Measurements from ENCODE around the gene AEBP1.

The AEBP1 gene

DNA sequence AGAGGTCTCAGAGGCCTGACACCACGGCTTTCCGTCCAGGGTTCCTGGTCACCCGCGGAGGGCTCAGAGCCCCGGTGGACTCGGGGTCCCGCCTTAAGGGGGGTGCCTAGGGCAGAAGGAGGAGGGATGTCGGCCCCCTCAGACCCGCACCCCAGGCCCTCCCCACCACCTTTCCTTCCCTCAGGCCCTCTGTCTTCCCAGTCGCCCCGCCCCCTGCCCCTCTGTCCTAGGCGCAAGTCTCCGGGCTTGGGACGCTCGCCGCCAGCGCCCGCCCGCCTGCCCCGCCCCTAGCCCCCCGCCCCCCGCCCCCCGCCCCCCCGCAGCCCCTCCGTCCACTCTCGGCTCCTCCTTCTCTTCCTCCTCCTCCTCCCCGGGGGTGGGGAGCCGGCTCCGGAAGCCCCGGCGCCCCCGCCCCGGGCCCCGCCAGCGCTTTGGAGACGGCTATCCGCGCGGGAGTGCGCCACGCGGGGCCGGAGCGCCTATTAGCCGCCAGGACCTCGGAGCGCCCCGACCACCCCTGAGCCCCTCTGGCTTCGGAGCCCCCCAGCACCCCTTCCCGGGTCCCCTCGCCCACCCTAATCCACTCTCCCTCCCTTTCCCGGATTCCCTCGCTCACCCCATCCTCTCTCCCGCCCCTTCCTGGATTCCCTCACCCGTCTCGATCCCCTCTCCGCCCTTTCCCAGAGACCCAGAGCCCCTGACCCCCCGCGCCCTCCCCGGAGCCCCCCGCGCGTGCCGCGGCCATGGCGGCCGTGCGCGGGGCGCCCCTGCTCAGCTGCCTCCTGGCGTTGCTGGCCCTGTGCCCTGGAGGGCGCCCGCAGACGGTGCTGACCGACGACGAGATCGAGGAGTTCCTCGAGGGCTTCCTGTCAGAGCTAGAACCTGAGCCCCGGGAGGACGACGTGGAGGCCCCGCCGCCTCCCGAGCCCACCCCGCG, at the start of gene AEBP1:
AEBP1 (plus strand) TSS at position 423 of the 937 bp plus-strand sequence; CDS start at position 744, 321 bp downstream.
- DNase-seq: no peak

DNA sequence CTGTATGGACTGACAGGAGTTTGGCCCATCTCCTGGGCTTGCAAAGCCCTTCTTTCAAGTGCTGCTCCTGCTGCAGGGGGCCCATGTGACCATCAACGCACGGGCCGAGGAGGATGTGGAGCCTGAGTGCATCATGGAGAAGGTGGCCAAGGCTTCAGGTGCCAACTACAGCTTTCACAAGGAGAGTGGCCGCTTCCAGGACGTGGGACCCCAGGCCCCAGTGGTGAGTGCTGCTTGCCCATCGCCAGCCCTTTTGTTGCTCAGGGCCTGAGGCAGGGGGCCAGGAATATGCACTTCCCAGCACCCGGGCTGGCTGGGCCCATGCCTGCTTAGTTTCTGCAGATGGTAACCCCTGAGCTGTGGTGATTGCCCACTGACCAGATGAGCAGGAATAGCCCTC, 47.5 kb upstream of the AEBP1 start:
- DNase-seq: no peak

DNA sequence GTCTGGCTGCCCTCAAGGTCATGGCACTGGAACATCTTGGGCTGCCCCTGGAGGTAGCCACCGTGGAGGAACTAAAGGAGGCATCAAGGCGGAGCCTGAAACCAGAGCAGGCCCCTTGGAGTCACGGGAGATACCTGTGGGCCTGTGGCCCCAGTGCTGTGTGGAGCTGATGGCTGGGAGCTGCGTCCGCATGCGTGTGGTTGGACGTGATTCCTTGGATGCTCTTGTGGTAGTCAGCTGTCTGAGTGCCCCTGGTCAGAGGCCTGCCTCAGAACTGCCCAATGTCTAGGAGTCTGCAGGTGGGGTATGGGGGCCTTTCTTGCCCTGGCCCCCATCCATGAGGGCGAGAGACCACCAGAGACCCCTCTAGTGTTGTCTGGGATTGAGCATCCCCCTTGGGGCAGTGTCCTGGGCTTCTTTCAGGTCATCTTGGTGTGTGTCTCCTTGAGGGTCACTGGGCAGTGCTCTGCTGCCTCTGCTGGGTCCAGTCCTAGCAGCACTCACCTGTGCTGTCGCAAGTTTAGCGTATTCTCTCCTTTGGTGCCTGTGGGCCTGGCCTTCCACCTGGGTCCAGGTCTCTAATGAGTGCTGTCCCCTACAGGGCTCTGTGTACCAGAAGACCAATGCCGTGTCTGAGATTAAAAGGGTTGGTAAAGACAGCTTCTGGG, 46.8 kb upstream of the AEBP1 start:
- DNase-seq: no peak

DNA sequence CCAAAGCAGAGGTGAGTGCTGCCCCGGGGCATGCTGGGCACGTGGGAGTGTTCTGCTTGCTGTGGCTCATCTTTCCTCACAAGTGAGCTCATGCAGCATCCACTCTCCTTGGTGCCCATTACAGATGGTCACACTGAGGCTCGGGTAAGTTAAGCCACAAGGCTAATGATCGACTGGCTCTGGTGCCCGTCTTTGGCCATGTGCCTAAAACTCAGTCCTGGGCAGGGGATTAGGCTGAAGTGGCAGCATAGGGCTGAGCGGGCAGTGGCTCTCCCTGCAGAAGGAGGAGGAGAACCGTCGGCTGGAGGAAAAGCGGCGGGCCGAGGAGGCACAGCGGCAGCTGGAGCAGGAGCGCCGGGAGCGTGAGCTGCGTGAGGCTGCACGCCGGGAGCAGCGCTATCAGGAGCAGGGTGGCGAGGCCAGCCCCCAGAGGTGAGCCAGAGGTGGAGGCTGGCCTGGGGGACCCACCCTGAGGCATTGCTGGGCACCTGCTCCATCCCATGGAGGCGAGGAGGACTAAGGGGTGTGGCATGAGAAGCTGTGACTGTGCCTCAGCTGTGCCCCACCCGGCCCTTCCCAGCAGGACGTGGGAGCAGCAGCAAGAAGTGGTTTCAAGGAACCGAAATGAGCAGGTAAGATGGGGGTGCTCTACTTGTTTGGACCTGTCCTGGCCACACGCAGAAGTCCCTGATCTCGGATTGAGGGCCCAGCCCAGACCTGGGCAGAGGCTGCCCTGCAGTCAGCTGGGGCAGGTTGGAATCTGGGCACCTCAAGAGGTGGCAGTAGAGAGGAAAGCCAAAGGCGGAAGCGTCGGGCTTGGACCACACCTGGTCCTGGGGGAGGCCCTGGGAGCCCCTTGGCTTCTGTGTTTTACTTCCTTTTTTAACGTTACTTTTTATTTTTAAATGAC, 46.0 kb upstream of the AEBP1 start:
- no peak for DNase-seq

DNA sequence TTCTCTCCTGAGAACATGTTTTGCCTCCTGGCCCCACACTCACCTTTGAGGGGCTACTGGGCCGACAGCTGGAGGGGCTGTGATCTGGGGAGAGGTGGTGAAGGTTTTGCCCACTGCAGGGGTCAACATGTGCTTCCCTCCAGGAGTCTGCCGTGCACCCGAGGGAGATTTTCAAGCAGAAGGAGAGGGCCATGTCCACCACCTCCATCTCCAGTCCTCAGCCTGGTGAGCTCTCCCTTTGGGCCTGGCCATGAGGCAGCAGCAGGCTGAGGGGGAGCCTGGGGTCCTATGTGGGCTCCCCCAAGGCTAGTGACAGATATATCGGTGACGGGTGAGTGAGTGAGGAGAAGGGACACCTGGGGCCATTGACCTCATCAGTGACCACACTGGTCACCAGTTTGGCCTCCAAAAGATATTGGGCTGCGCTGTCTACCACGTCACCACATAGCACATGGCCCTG, 45.4 kb upstream of the AEBP1 start:
- DNase-seq: no peak

DNA sequence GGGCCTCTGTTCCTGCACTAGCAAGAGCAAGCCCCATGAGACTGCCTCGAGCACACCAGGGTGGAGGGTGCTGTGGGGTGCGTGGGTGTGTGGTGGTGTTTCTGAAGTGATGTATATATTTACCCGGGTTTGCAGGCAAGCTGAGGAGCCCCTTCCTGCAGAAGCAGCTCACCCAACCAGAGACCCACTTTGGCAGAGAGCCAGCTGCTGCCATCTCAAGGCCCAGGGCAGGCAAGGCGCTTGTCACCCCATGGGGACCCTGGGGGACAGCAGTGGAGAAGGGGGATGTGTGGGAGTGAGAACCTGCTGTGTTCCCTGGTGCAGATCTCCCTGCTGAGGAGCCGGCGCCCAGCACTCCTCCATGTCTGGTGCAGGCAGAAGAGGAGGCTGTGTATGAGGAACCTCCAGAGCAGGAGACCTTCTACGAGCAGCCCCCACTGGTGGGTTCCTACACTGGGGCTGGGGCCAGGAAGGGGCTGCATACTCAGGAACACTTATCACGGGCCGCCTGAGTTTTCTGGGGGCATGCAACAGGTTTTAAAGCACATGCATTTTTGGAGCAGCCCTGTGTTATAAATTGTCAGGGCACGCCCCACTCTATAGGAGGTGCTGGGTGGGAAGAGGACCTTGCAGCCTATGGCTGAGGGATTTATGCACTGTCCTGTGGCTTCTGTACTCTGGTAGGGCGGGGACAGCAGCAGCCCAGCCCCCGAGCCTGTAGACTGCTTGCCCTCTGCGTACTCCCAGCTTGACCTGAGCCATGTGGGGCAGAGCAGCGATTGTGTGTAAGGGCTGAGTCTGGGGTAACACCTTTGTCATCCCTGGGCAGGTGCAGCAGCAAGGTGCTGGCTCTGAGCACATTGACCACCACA, 44.7 kb upstream of the AEBP1 start:
- DNase-seq: no peak

DNA sequence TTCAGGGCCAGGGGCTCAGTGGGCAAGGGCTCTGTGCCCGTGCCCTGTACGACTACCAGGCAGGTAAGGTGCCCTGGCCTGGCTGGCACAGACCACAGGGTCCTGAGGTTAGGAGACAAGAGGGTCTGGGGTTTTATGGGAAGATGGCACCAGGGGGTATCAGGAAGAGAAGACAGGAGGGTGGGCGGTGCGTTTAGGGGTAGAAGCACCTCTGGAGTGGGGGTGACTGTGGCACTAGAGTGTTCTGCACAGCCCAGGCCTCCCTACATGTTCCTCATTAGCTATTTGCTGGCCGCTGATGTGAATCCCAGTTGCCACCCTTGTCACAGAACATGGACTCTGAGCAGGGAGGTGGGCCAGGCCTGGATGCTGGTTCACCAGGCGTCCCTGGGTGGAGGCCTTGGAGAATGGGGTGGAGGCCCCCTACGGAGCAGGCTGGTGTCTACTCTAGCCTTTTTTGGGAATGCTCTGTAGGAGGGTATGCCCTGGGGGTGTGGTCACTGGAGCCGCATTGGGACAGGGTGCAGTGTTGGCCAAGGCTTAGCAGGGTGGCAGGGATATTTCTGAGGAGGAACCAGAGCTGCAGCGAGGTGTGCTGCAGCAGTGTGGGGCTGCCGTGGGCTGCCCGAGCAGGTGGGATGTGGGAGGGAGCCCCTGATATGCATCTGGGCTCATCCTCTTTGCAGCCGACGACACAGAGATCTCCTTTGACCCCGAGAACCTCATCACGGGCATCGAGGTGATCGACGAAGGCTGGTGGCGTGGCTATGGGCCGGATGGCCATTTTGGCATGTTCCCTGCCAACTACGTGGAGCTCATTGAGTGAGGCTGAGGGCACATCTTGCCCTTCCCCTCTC, 43.8 kb upstream of the AEBP1 start:
- DNase-seq: no peak

DNA sequence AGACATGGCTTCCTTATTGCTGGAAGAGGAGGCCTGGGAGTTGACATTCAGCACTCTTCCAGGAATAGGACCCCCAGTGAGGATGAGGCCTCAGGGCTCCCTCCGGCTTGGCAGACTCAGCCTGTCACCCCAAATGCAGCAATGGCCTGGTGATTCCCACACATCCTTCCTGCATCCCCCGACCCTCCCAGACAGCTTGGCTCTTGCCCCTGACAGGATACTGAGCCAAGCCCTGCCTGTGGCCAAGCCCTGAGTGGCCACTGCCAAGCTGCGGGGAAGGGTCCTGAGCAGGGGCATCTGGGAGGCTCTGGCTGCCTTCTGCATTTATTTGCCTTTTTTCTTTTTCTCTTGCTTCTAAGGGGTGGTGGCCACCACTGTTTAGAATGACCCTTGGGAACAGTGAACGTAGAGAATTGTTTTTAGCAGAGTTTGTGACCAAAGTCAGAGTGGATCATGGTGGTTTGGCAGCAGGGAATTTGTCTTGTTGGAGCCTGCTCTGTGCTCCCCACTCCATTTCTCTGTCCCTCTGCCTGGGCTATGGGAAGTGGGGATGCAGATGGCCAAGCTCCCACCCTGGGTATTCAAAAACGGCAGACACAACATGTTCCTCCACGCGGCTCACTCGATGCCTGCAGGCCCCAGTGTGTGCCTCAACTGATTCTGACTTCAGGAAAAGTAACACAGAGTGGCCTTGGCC, 43.0 kb upstream of the AEBP1 start:
- no peak for DNase-seq

DNA sequence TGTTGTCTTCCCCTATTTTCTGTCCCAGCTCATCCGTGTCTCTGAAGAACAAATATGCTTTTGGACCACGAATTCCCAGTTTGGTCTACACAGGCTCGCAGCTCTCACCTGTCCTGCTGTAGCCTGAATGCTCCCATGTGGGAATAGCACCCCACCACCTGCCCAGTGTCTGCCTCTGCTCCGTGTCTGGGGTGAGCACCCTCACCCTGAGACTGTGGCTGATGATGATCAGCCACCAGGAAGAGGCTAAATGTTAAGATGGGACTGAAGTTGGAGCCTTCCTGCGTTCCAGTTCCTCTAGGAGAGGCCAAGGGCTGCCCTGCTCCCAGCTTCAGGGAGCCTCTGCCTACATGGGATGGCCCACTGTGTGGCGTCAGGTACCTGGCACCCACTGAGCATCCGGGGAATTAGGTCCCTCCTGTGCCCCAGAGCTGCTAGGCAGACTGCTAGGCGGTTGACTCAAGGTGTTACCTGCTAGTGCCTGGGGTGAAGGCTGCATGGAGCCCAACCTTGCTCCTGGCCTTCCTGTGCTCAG, 42.4 kb upstream of the AEBP1 start:
- DNase-seq: no peak

DNA sequence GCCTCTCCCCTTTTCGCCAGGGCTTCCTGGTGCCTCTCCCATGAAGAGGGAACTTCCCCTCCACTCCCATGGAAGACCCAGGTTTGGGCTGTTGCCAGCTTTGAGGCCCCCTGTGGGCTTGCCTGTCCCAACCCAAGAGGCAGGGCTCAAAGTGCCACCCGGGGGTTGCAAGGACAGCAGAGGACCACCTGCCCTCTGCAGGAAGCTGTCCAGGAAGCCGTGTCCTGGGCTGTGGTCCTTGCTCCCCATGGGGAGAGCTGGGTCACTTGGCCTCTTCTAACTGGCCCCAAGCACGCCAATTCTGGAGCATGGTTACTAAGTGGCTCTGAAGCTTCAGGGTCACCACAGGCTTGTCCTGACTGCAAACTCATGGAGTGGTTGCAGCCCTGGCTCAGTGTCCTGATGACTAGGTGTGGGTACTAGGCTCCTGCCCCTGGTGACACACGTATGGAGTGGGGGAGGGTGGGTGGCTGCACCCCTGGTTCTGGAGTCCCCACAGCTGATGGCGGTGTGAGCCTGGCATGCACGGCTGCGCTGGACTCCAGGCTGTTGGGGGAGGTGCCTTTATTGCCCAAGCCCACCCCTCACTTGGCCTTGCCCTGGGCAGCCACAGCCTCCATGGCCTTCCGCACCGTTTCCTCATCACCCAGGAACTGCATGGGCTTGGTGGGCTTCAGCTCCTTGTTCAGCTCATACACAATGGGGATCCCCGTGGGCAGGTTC, 41.8 kb upstream of the AEBP1 start:
- DNase-seq: no peak

DNA sequence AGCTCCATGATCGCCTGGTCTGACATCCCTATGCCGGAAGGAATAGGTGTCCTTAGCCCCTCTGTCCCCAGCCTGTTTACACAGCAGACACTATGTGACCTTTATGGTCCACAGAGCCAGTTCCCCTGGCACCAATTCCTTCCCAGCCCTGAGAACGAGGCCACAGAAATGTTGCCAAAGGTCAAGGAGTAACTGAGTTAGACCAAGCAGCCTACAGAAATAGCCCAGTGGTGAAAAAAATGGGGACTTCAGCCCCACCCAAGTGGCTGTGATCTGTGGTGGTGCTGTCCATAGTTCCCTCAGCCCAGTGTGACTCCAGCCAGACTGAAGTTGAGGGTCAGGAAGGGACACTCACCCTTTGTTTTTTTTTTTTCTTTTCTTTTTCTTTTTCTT, 41.2 kb upstream of the AEBP1 start:
- no peak for DNase-seq

DNA sequence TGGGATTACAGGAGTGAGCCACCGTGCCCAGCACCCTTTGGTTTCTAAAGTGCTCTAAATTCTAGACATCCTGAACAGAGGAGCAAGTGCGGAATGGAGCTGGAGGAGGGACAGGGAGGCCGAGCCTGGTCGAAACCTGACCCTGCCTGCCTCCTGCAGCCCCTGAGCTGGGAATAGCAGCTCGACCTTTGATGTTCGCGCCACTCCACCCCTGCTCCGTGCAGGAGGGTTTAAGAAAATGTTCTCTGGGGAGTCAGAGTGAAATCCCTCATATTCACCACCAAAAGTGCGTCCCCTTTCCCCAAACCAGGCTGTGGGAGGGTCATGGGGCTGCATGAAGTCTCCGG, 40.6 kb upstream of the AEBP1 start:
- DNase-seq: no peak

DNA sequence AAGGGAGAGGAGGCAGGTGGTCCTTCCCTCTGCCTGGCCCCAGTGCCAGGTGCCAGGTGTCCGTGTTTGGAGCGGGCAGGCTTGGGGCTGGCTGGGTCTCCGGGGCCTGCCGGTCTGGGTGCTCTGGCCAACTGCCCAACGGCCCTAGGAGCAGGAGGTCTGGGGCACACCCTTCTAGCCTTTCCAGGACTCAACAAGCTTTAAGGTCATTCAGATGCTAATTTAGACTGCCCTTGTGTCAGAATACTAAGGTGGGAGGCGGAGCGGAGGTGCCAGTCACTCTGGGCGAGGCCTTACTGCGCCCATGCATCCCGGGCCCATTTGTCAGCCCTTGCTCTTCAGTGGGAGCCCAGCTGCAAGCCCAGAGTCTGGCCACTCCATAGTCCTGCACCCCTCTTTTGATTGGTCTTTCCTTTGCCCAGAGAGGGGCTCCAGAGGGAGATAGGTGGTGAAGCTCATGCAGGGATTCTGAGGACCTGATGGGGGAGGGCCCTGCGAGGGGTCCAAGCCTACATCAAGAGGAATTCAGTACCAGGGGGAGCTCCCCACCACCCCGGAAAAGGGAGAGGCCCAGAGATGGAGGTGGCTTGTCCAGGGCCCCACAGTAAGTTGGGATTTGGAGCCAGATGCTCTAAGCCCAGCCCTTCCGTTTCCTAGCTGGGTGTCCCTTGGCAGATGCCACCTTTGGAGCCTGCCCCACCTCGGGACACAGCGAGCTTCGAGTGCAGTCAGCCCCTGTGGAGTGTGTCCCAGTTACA, 40.1 kb upstream of the AEBP1 start:
- DNase-seq: no peak

DNA sequence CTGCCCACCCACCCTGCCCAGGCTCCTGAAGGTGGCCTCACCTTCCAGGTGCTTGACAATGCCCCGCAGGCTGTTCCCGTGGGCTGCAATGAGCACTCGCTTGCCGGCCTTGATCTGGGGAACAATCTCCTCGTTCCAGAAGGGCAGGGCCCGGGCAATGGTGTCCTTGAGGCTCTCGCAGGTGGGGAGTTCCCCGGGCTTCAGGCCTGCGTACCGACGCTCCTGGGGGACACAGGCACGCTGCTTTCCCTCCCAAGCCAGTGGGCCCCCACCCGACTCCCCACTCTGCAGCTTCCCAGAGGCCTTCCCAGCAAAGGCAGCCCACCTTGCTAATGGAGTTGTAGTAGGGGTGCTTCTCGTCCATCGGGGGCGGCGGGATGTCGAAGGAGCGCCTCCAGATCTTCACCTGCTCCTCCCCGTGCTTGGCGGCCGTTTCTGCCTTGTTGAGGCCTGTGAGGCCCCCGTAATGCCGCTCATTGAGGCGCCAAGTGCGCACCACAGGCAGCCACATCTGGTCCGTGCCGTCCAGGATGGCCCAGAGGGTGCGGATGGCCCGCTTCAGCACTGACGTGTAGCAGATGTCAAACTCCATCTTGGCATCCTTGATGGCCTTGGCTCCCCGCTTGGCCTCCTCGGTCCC, 39.2 kb upstream of the AEBP1 start:
- no peak for DNase-seq

DNA sequence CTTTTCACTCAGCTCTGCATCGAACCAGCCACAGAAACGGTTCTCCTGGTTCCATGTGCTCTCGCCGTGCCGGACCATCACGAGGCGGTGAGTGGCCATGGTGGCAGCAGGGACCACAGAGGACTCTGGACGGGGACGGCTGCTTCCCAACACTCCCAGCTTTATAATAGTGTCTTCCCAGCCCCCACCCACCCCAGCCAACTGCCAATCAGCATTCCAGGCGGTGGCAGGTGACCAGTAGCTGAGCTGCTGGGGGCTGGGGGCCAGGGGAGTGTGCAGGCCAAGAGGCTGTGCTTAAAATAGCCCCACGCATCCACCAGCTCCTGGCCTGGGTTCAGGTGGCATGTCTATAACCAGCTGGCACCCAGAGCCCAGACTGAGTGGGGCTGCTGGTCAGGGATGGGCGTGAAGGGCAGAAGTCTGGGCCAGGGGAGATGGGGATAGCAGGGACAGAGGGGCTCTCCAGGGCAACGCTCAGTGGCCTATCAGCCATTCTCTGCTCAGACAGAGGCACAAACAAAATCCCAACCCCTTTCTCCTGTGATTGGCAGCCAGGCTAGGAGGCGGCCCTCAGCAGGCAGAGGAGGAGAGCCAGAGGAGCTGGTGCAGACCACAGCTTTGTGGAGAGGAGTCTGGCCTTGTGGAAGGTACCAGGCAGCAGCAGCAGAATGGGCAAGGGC, 38.6 kb upstream of the AEBP1 start, which contains the start of gene PGAM2:
PGAM2 (minus strand) TSS at position 137 of the 680 bp plus-strand sequence; CDS start at position 99, 38 bp downstream.
- no peak for DNase-seq

DNA sequence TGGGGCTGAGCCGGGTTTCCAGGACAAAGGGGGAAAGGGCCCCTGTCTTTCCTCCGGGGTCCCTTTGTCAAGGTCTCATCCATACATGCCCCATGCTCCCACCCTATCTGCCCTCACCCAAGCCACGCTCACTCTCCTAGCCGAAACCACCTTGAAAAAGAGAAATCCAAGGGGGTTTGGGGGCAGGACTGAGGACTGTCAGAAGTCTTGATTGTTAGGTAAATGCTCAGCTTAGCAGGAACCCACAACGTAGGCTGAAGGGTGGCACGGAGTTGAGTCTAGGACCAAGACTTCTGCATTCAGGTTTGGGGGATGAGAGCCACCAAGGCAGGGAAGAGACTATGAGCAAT, 38.1 kb upstream of the AEBP1 start:
- no peak for DNase-seq

DNA sequence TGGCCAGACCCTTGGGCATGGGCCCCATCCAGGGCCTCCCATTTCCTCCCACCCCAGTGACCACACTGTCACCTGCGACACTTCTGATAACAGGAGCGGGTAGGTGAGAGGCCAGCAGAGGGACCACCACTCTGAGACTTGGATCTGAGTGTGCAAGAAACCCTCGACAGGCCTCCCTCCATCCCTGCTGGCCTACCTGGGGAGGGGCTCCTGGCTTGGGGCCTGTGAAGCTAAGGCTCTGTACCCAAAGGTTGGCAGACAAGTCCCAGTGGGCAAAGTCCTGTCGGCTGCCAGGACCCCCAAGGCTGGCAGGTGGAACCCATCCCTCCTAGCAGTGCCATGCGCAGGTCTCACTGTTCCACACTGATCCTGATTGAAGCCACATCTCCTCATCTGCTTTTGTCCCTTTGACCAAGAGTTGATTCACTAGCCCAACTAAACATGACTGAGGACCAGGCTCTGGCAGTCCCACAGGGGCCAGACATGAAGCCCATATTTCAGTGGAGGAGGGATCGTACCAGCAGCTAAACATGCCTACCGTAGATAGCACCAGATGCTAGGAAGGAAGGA, 37.6 kb upstream of the AEBP1 start:
- no peak for DNase-seq

Measured in suppressor macrophage treated with lipopolysaccharide for 4 hours (primary cell).